Ascending aorta (tissue), 2 donors: ENCODE measurements around the gene SHD. TPM values are rescaled to one million over a fixed set of nuclear protein-coding genes. Genes with fewer than 3 reads are reported as not detected.

Experiments used
- DNase-seq, 2 donors: peaks; one replicate each; pipeline ENCODE4 v3.0.0-alpha.2; 2019; ENCODE audit warnings: low spot score in 2 of 2
- H3K27ac ChIP-seq, 2 donors: fragments of 200-600 bp; sonication (generic); one replicate each; pipeline ENCODE4 v1.5.1; 2016 to 2017; ENCODE audit warnings: mild to moderate bottlenecking in 1 of 2
- H3K27me3 ChIP-seq: fragments of 200-600 bp; sonication (generic); one replicate; pipeline ENCODE4 v1.5.1; 2017
- H3K36me3 ChIP-seq, 2 donors: fragments of 200-600 bp; sonication (generic); one replicate each; pipeline ENCODE4 v1.5.1; 2016
- H3K4me1 ChIP-seq, 2 donors: fragments of 200-600 bp; sonication (generic); one replicate each; pipeline ENCODE4 v1.5.1; 2016 to 2017; ENCODE audit warnings: mild to moderate bottlenecking in 1 of 2
- H3K4me3 ChIP-seq, 2 donors: fragments of 200-600 bp; sonication (generic); one replicate each; pipeline ENCODE4 v1.5.1; 2016 to 2017; ENCODE audit warnings: mild to moderate bottlenecking in 1 of 2
- H3K9me3 ChIP-seq, 2 donors: fragments of 200-600 bp; sonication (generic); one replicate each; pipeline ENCODE4 v1.5.1; 2016
- intact Hi-C: fragments of 100-400 bp; cut with DNase I; formaldehyde crosslinking; loops from one replicate; pipeline ENCODE4 v1.15.1; 2023
- total RNA-seq: library from RNA; depleted of rRNA; stranded (reverse); fragments of >200 nt; gene quantifications from one replicate; pipeline ENCODE4 v1.1.0, GENCODE V29; 2016
- TF ChIP-seq, protein P1 (sequence below), 3 experiments: fragments of 200-600 bp in 2 of 3; fragments of 450-650 bp in 1 of 3; sonication (generic) in 2 of 3; IDR thresholded peaks; one replicate each; pipeline ENCODE4 v1.5.1; 2016 to 2019; ENCODE audit warnings: antibody characterized with exemption in 3 of 3, mild to moderate bottlenecking in 1 of 3, moderate library complexity in 1 of 3

Gene SHD
- total RNA-seq, 1 donor from 2014 or later: not detected

DNA sequence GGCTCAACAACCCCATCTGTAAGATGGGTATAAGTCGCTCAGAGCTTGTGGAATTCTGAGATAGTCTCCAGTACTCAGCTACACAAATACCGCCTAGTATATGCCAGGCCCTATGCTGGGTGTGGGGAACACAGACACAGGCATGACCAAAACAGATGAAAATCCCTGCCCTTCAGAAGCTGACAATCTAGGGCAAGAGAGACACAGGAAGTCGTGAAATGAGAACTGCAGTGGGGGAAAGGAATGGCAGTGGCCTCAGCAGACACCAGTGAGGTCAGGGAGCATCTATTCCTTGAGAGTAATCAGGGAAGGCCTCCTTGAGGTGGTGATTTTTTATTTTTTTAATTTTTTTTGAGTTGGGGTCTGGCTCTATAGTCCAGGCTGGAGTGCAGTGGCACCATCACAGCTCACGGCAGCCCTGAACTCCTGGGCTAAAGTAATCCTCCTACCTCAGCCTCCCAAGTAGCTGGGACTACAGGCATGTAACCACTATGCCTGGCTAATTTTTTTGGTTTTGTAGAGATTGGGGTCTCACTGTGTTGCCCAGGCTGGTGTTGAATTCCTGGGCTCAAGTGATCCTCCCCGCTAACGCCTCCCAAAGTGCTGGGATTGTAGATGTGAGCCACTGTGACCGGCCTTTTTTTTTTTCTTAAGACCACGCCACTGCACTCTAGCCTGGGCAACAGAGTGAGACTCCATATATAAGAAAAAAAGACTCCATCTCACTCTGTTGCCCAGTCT, 19.9 kb downstream of the SHD start:
- H3K4me3 ChIP-seq: no peak overlapping the region
- TF ChIP-seq, protein P1, sequence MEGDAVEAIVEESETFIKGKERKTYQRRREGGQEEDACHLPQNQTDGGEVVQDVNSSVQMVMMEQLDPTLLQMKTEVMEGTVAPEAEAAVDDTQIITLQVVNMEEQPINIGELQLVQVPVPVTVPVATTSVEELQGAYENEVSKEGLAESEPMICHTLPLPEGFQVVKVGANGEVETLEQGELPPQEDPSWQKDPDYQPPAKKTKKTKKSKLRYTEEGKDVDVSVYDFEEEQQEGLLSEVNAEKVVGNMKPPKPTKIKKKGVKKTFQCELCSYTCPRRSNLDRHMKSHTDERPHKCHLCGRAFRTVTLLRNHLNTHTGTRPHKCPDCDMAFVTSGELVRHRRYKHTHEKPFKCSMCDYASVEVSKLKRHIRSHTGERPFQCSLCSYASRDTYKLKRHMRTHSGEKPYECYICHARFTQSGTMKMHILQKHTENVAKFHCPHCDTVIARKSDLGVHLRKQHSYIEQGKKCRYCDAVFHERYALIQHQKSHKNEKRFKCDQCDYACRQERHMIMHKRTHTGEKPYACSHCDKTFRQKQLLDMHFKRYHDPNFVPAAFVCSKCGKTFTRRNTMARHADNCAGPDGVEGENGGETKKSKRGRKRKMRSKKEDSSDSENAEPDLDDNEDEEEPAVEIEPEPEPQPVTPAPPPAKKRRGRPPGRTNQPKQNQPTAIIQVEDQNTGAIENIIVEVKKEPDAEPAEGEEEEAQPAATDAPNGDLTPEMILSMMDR (IDR thresholded peaks at IDR 0.05): no peak
- no peaks in the 10 kb centered on the region for H3K4me1 ChIP-seq
- H3K9me3 ChIP-seq: no peaks in the 10 kb centered on the region
- H3K27me3 ChIP-seq: no peaks in the 10 kb centered on the region
- no peak overlapping the region for H3K27ac ChIP-seq
- intact Hi-C loops: no loop called here
- no peak for DNase-seq
- no peaks in the 10 kb centered on the region for H3K36me3 ChIP-seq

DNA sequence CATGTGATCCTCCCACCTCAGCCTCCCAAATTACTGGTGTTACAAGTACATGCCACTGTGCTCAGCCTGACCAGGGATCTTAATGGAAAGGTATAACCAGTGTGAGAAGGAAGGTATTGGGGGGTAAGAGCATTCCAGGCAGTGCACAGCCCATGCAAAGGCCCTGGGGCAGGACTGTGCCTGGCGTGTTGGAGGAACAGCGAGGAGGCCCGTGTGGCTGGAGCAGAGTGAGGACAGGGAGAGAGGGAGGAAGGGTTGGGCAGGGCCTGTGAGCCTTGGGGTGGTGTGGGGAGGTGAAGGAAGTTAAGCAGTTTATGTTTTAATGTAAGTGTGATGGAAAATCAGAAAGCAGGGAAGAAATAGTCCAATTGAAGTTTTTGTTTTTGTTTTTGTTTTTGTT, 21.5 kb downstream of the SHD start:
- Histone ChIP-seq H3K27ac (no peak overlapping the region), H3K36me3 (no peaks in the 10 kb centered on the region), H3K4me1 (no peaks in the 10 kb centered on the region), H3K9me3 (no peaks in the 10 kb centered on the region), H3K4me3 (no peak overlapping the region), H3K27me3 (no peaks in the 10 kb centered on the region)
- no peak for DNase-seq
- TF ChIP-seq, protein P1 (IDR thresholded peaks at IDR 0.05): no peak
- intact Hi-C loops: no loop called here

DNA sequence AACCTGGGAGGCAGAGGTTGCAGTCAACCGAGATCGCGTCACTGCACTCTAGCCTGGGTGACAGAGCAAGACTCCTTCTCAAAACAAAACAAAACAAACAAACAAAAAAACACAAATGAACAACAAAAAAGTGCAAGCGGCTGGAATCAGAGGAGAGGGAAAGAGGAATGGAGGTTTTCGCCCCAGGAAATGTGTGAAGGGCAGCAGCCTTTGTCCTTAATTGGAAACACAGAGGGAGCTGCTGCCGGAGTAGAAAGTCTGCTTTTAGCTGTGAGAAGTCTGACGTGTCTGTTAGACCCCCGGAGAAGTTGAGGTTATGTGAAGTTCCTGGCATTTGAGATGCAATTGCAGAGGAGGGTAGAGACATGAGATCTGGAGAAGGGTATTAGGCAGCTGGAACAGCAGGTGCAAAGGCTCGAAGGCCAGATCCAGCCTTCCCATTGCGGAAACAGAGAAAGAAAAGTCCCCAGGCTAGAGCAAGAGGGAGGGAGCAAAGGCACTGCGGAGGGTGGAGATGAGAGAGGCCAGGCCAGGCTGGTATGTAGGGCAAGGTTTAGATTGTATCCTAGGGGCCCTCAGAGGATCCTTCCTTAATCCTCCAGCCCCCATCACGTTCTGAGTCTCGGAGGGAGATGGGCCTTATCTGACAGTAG, 22.6 kb downstream of the SHD start:
- no peak overlapping the region for H3K27ac ChIP-seq
- no peak for DNase-seq
- no peaks in the 10 kb centered on the region for H3K4me1 ChIP-seq
- no peak overlapping the region for H3K4me3 ChIP-seq
- H3K27me3 ChIP-seq: no peaks in the 10 kb centered on the region
- TF ChIP-seq, protein P1 (IDR thresholded peaks at IDR 0.05): no peak
- H3K36me3 ChIP-seq: no peaks in the 10 kb centered on the region
- intact Hi-C loops: no loop called here
- no peaks in the 10 kb centered on the region for H3K9me3 ChIP-seq

DNA sequence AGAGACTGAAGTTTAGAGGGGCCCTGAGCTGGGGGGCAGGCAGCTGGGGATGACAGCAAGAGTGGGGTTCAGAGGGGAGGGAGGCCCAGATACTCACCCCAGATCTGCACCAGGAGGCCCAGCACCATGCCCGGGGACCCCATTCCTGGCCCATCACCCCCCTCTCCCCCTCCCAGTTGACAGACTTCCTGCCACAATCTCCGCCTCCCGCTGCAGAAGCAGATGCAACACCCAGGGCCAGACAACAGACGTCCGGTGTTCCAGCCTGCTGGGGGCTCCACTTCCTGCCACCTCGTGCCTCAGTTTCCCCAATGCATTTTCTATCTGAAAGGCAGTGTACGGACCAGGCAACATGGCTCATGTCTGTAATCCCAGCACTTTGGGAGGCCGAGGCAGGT, 23.2 kb downstream of the SHD start, which contains the start of gene TMIGD2:
TSS of gene TMIGD2 (minus strand) at position 147 of the 398 bp plus-strand sequence. CDS start at position 143, 4 bp downstream.
- intact Hi-C loops: no loop called here
- H3K27me3 ChIP-seq: no peaks in the 10 kb centered on the region
- no peak for DNase-seq
- no peaks in the 10 kb centered on the region for H3K4me1 ChIP-seq
- no peaks in the 10 kb centered on the region for H3K9me3 ChIP-seq
- no peaks in the 10 kb centered on the region for H3K36me3 ChIP-seq
- H3K4me3 ChIP-seq: no peak within 1 kb of the TSS
- no peak within 1 kb of the TSS for H3K27ac ChIP-seq
- TF ChIP-seq, protein P1 (IDR thresholded peaks at IDR 0.05): no peak

DNA sequence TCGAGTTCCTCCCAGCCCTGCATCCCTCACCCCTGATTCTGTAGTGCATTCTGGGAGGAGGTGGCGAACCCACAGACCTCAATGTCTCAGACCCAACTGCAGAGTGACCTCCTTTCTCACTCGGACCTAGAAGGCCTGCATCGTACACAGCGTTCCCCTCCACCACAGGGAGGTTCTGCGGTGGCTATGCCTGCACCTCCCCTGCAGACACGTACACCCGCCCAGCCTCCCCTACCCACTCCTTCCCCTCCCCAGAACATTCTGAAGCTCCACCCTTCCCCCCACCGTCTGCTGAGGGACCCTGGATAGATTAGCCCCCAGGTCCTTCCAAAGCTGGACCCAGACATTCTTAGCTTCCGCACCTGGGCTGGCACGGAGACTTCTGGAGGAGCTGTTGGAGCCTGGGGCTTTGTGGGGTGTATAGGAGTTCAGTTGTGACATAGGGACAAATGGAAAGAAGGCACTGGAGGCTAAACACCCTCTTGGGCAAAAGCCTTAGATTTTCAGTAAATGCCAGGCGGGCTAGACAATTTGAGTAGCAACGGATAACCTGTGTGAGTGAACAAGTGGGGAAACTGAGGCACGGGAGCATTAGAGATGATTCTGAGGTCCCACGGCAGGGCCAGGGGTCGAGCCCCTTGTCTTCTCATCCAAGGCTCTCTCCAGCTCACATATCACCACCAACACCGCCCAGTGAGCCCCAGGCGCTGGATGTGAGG, 24.9 kb downstream of the SHD start:
- no peak for DNase-seq
- Histone ChIP-seq H3K4me1 (no peaks in the 10 kb centered on the region), H3K36me3 (no peaks in the 10 kb centered on the region), H3K4me3 (peak overlapping the region; percentile 21 to 50), H3K9me3 (no peaks in the 10 kb centered on the region), H3K27ac (no peak overlapping the region), H3K27me3 (no peaks in the 10 kb centered on the region)
- TF ChIP-seq, protein P1 (IDR thresholded peaks at IDR 0.05): no peak
- intact Hi-C loops: loop anchor here (2.0 kb wide), 1 partner anchor 31 kb away; no protein-coding TSS in a partner anchor
